ENCODE results near the gene GPR37L1.

- TF ChIP-seq CTCF (IDR thresholded peaks at IDR 0.05): no peak
- no peak for TF ChIP-seq ZFX (IDR thresholded peaks at IDR 0.05; ENCODE audit: borderline replicate concordance)
Observed at GRCh38 chr1:202179828-202180750, 57.4 kb downstream of the GPR37L1 start.

Measured in 22Rv1 (cell line).